ENCODE results near the gene TAL1.

DNA sequence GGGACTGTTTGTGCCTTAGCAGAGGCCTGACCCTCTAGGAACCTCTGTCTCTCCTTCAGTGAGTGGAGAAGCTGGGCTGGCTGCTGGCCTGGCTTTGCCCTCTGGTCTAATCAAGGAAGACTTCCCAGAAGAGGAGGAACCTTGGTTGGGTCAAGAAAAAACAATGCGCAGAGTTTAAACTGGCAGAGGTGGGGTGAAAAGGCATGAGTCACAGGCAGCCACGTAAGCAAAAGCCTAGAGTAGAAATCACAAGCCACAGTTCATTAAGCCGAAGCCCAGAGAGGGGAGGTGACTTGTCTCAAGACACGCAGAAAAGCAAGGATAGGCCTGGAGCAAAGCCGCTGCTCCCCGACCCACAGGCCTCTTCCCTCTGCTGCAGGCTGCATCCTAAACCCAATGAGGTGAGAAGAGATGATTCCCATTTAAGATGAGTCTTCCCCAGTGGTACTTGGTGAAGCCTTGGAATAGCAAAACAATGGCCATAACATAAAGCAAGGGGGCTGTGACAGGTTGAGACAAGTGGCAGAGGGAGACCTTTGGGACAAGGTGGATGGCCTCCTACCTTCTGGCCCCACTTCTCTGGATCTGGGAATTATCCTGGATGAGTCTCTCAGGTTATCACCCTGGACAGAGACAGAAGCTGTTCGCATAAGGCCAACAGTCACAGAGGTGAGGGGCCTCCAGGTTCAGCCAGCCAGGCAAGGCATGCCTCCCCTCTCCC lies 49.9 kb downstream of the TAL1 start:
- TF ChIP-seq, protein P1, sequence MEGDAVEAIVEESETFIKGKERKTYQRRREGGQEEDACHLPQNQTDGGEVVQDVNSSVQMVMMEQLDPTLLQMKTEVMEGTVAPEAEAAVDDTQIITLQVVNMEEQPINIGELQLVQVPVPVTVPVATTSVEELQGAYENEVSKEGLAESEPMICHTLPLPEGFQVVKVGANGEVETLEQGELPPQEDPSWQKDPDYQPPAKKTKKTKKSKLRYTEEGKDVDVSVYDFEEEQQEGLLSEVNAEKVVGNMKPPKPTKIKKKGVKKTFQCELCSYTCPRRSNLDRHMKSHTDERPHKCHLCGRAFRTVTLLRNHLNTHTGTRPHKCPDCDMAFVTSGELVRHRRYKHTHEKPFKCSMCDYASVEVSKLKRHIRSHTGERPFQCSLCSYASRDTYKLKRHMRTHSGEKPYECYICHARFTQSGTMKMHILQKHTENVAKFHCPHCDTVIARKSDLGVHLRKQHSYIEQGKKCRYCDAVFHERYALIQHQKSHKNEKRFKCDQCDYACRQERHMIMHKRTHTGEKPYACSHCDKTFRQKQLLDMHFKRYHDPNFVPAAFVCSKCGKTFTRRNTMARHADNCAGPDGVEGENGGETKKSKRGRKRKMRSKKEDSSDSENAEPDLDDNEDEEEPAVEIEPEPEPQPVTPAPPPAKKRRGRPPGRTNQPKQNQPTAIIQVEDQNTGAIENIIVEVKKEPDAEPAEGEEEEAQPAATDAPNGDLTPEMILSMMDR (IDR thresholded peaks at IDR 0.05), result no peak
- TF ChIP-seq POLR2A (IDR thresholded peaks at IDR 0.05) (no peak), POLR2AphosphoS5 (IDR thresholded peaks at IDR 0.05) (no peak), EP300 (IDR thresholded peaks at IDR 0.05) (no peak)

All from upper lobe of left lung (tissue), 4 donors.